ENCODE data around the gene DBI.
"Not testable (repeated sequence)": the region's sequence is repeated elsewhere in the genome, so short reads cannot be mapped to it uniquely, and the experiment has no call there.

GRCh38 chr2:119373907-119374745 lies 7.3 kb downstream of the DBI start:
- not testable (repeated sequence) for TF ChIP-seq CTCF (conservative IDR thresholded peaks at IDR 0.05; ENCODE audit: low read depth, low read length); EZH2 (IDR thresholded peaks at IDR 0.05; ENCODE audit: low read length, unreplicated experiment)

Measured in PC-3 (cell line).